NCI-H446 (cell line): ENCODE results near the gene CABP2.
"Not testable (repeated sequence)": the region's sequence is repeated elsewhere in the genome, so short reads cannot be mapped to it uniquely, and the experiment has no call there.

Experiments used
- DNase-seq, 2 experiments: peaks; one replicate each; lab custom pipeline; 2025; lab: John Stamatoyannopoulos, UW

The CABP2 gene

GRCh38 chr11:67476692-67477091 lies 46.6 kb downstream of the CABP2 start:
- DNase-seq, result not testable (repeated sequence)

- no peak for DNase-seq
Observed at GRCh38 chr11:67472882-67473281, 50.4 kb downstream of the CABP2 start.

- no peak for DNase-seq
Observed at GRCh38 chr11:67470337-67471002, 52.8 kb downstream of the CABP2 start.

GRCh38 chr11:67469508-67469811 lies 53.8 kb downstream of the CABP2 start:
- no peak for DNase-seq
